HG03571 (cell line): ENCODE data around the gene INPP5A.
"Not testable (repeated sequence)": the region's sequence is repeated elsewhere in the genome, so short reads cannot be mapped to it uniquely, and the experiment has no call there.

ENCODE experiments used
- ATAC-seq: cut with Tn5 transposase; IDR thresholded peaks from one replicate; pipeline ENCODE4 v1.9.1; 2021; ENCODE audit not compliant: unreplicated experiment

Gene INPP5A

DNA sequence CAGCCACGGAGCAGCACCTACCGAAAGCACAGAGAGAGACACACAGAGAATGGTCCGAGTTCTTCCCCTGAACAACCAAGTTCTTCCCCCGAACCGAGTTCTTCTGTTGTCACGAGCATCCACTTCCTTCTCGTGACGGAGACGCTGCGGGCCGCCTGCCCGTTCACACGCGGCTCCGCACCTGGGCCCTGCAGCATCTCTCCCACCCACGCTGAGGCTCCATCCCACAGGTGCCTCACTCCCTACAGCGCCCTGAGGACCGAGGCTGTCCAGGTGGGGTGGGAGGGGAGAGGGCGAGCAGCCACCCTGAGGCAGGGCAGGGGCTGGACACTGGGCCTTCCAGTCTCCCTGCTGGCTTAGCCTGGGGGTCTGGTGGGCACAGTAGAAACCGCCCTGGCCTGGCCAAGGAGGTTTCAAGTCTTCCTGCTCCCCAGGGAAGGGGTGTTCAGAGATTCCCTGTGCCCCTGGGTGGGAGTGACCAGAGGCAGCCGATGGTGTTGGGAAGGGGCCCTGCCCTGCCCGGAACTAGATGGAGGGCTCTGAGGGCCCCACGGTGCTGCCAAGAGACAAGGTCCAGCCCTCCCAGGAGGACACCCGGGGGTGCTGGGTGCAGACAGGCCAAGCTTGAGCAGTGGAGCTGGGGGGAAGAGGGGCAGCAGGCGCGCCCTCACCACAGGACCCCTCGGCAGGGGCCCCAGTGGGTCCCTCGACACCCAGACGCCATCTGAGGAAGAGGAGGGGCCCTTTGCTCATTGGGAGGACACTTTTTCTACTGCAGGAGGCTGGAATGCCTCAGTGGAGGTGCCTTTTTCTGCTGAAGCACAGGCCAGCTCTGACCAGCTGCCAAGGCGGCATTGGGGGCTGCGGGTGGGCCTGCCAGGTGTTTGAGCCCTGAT lies 253.6 kb downstream of the INPP5A start:
- no peak for ATAC-seq

DNA sequence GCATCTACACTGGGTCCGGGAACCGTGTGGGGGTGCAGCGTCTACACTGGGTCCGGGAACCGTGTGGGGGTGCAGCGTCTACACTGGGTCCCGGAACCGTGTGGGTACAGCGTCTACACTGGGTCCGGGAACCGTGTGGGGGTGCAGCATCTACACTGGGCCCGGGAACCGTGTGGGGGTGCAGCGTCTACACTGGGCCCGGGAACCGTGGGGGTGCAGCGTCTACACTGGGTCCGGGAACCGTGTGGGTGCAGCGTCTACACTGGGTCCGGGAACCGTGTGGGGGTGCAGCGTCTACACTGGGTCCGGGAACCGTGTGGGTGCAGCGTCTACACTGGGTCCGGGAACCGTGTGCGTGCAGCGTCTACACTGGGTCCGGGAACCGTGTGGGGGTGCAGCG lies 254.5 kb downstream of the INPP5A start:
- not testable (repeated sequence) for ATAC-seq

- no peak for ATAC-seq
Observed at GRCh38 chr10:132792796-132793195, 255.2 kb downstream of the INPP5A start.

- no peak for ATAC-seq
Observed at GRCh38 chr10:132793213-132793612, 255.6 kb downstream of the INPP5A start.

- ATAC-seq = no peak
Observed at GRCh38 chr10:132793871-132794849, 256.6 kb downstream of the INPP5A start.

DNA sequence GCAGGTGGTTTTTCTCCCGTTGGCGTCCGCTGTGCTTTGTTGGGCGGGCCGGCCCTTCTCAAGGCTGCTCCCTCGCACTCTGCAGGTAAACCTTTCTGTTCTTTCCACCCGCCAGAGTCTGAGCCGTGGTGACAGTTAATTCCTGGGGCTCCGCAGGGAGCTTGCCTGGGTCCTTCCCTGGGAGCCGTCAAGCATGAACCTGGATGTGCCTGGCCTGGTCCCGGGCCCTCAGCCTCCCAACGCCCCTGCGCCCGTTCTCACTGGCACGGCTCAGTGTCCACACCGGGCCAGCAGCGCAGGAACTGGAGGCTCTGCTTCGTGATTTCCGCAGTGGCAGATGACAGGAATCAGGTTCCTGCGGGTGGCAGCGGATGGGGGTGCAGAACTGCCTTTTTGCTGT lies 259.3 kb downstream of the INPP5A start:
- no peak for ATAC-seq

GRCh38 chr10:132797986-132798385 lies 260.4 kb downstream of the INPP5A start:
- ATAC-seq = not testable (repeated sequence)

GRCh38 chr10:132798403-132798802 lies 260.8 kb downstream of the INPP5A start:
- ATAC-seq = no peak

DNA sequence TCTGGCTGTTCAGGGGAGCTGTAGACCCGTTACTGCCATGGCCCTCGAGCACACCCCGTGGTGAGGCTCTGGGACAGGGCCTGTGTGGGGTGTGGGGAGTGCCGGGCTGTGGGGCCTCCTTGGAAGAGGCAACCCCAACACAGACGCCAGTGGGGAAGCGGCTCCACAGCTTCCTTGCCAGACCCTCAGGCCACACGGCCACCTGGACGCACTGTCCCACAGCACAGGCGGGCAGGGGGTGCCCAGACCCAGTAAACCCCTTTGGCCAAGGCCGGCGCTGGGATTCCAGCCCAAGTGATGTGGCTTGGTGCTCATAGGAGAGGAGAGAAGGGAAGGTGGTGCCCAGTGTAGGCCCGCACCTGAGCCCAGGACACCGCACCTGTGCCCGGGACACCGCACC lies 261.3 kb downstream of the INPP5A start:
- ATAC-seq = no peak

DNA sequence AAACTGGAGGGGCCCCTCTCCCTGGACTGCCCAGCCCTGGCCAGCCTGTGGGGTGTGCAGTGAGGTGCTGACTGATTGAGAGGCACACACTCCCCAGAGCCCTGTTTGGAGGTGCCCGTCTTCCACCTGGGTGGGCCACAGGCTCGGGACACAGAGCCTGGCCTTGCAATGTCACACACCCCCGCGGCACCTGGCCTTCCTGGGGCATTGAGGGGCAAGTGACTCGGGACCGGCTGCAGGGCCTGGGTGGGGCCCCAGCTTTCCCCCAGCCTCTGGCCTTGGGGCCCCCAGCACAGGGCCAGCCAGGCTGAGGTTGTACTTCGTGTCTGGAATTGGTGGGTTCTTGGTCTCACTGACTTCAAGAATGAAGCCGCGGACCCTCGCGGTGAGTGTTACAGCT lies 262.3 kb downstream of the INPP5A start:
- no peak for ATAC-seq

DNA sequence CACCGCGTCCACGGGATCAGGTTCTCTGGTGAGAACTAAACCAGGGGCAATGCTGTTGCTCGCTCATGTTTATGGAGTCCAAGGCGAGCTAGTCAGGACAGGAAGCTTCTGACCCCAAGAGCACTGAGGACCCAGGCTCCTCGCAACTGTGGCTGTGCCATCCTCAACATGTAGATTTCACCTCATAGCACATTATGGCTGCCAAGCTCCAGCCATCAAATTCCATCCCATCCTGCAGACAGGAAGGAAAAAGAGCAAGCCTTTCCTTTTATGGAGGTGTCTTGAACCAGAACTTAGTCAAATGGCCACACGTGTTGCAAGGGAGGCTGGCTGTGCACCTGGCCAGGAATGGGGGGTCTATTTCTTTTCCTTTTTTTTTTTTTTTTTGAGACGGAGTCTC lies 264.5 kb downstream of the INPP5A start:
- ATAC-seq = no peak

DNA sequence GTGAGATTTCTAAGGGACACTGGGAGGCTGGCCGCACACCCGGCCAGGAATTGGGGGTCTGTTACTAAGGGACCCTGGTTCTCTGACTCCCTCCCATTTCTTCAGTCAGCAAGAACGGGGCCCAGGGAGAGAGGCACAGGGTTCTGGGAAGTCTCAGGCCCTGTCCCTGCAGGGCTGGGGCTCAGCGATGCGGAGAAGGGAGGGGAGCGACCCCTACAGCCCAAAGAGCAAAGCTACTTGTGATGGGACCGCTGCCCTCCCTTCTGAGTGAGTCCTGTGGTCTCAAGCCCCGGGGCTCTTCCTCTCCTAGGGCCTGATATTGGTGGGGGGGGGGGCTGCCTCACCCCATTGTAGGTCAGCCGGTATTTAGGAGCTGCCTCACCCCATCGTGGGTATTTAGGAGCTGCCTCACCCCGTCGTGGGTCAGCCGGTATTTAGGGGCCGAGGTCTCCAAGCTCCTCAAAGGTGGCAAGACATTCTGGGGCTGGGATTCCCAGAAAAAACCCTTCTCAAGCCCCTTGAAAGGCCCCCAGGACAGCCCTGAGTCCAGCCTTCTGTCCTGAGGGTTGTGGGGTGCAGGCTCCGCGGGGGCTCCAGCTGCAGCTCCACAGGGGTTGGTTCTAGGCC lies 265.2 kb downstream of the INPP5A start:
- no peak for ATAC-seq

DNA sequence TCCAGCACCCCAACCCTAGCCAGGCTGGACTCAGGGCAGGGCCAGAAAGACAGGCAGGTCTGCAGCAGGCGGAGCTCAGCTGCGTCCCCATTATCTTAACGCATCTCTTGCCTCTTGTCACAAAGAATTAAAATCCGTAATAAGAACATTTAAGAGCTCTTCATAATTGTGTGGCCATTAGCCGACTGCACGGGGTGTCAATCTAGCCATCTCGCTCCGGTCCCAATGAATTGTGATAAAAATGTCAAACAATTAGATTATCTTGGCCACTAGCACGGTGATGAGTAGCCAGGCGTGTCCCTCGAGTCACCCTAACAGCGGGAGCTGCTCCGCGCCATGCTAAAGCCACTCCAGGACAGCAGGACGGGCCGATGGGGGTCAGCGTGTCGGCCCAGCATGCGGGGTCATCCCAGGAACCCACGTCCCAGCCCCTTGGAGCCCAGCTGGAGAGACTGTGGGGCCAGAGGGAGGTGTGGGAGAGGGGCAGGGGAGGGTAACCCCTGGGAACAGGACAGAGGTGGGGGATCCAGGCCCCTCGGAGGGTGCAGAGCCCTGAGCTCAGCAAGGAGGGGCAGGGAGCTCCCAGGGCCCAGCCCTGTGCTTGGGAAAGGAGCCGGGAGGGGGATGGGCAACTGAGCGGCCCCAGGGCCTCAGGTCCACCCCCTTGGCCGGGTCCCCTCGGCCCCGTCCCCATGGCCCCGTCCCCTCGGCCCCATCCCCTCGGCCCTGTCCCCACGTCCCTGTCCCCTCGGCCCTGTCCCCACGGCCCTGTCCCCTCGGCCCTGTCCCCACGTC lies 266.0 kb downstream of the INPP5A start:
- no peak for ATAC-seq

- ATAC-seq = no peak
Observed at GRCh38 chr10:132804287-132804686, 266.7 kb downstream of the INPP5A start.

GRCh38 chr10:132804785-132805426 lies 267.3 kb downstream of the INPP5A start:
- ATAC-seq = no peak

- no peak for ATAC-seq
Observed at GRCh38 chr10:132805599-132805998, 268.0 kb downstream of the INPP5A start.

DNA sequence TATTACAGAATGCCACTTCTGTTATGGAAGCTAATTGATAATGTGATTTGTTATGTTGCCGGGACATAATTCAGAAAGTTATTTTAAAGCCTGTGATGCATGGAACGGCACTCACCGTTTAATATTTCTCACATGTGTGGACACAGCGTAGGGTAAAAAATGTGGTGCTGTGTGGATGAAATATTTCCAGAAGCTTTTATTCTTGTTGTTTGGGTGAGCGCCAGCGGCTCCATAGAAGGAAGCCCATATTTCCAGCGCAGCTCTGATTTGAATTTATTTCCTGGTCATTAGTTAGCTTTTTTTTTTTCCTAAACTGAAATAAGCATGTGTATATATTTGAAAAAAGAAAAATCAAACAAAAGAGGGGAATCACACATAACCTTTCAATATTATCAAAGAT lies 268.5 kb downstream of the INPP5A start:
- ATAC-seq = no peak

GRCh38 chr10:132806561-132807003 lies 269.0 kb downstream of the INPP5A start:
- ATAC-seq = no peak

DNA sequence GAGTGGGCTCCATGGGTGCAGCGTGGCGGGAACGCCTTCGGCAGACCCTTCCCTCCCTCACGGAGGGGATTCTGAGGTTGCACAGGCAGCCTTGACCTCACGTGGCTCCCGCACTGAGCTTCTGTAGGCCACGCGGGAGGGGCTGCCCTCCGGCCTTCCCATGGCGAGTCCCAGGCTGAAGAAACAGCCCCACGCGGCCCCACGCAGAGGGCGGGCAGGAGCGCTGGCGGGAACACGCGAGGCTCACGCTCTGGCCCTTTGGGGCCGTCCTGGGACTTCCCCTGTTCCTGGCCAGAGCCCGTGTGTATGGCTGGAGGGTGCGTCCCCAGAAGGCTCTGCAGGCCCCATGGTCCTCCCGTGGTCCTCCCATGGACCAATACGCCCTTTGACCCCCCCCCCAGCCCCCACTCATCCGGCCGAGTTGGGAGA lies 270.0 kb downstream of the INPP5A start:
- ATAC-seq = no peak
